Effector memory CD4-positive, alpha-beta T cell (primary cell): ENCODE results near the gene HSD11B2.

Source experiments
- DNase-seq, 3 donors: peaks; one replicate each; pipeline ENCODE4 v3.0.0-alpha.2; 2020
- H3K27ac ChIP-seq: 2 replicates; pipeline ENCODE4 v1.7.0; 2013; ENCODE audit warnings: mild to moderate bottlenecking, low read length, moderate library complexity; ENCODE audit not compliant: insufficient read depth, poor library complexity, severe bottlenecking
- H3K27me3 ChIP-seq: replicated peaks from 2 replicates; pipeline ENCODE4 v1.7.0; 2013; ENCODE audit warnings: mild to moderate bottlenecking, low read length; ENCODE audit not compliant: insufficient read depth, control insufficient read depth, poor library complexity, severe bottlenecking
- H3K36me3 ChIP-seq: 2 replicates; pipeline ENCODE4 v1.7.0; 2013; ENCODE audit warnings: mild to moderate bottlenecking, low read length, moderate library complexity; ENCODE audit not compliant: control insufficient read depth, insufficient read depth
- H3K4me1 ChIP-seq: 2 replicates; pipeline ENCODE4 v1.7.0; 2013; ENCODE audit warnings: low read length, mild to moderate bottlenecking; ENCODE audit not compliant: control insufficient read depth, insufficient read depth, poor library complexity, severe bottlenecking
- H3K4me3 ChIP-seq: 2 replicates; pipeline ENCODE4 v1.7.0; 2013; ENCODE audit warnings: low read length, low read depth, mild to moderate bottlenecking; ENCODE audit not compliant: insufficient read depth, poor library complexity, severe bottlenecking
- H3K9me3 ChIP-seq: 2 replicates; pipeline ENCODE4 v1.7.0; 2013; ENCODE audit warnings: mild to moderate bottlenecking, low read length, moderate library complexity; ENCODE audit not compliant: control insufficient read depth

HSD11B2 gene

DNA sequence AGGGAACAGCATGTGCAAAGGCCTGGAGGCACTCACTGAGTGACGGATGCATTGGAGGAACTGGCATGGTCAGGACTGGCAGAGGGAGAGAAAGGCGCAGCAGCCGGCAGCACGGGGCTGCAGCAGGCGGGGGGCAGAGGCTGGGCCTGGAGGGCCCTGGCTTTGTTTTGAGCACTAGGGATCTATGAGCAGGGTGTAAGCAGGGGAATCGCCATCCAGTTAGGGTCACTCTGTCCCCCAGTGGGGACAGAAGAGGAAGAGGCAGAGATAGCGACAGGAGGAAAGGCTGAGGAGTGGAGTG is 14.2 kb downstream of the HSD11B2 start:
- H3K27ac ChIP-seq = no peak overlapping the region
- no peak overlapping the region for H3K4me3 ChIP-seq
- H3K27me3 ChIP-seq = no peaks in the 10 kb centered on the region
- H3K4me1 ChIP-seq = no peaks in the 10 kb centered on the region
- no peak for DNase-seq
- H3K9me3 ChIP-seq = no peaks in the 10 kb centered on the region
- H3K36me3 ChIP-seq = peaks cover 40% of the 10 kb centered on the region

DNA sequence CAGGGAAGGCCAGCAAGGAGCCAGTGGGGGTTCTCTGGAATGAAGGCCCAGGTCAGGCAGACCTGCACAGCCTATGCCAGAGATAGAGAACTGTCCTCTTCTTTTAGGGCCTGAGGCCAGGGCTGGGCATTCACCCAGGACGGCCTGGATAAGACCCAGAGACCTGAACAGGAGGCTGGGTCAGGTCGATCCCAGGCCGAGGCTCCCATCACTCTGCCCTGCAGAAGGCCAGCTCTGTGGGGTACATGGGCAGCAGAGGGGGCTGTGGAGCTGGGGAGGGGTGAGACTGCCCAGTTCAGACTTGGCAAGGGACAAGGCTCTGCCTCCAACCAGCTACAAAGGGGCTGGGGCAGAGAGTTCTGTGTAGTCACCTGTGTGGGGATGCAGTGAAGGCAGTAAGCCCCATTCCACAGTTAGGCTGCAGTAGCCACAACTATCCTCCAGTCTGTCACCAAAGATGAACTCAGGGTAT is 14.6 kb downstream of the HSD11B2 start:
- Histone ChIP-seq H3K27me3 (no peaks in the 10 kb centered on the region), H3K9me3 (no peaks in the 10 kb centered on the region), H3K4me3 (no peak overlapping the region), H3K36me3 (peaks cover 37% of the 10 kb centered on the region), H3K27ac (no peak overlapping the region), H3K4me1 (no peaks in the 10 kb centered on the region)
- no peak for DNase-seq

- DNase-seq = no peak
- H3K27me3 ChIP-seq = no peaks in the 10 kb centered on the region
- H3K4me1 ChIP-seq = no peaks in the 10 kb centered on the region
- H3K36me3 ChIP-seq = peaks cover 40% of the 10 kb centered on the region
- no peak overlapping the region for H3K27ac ChIP-seq
- no peaks in the 10 kb centered on the region for H3K9me3 ChIP-seq
- no peak overlapping the region for H3K4me3 ChIP-seq
Measured at GRCh38 chr16:67445913-67446907, 15.3 kb downstream of the HSD11B2 start.

DNA sequence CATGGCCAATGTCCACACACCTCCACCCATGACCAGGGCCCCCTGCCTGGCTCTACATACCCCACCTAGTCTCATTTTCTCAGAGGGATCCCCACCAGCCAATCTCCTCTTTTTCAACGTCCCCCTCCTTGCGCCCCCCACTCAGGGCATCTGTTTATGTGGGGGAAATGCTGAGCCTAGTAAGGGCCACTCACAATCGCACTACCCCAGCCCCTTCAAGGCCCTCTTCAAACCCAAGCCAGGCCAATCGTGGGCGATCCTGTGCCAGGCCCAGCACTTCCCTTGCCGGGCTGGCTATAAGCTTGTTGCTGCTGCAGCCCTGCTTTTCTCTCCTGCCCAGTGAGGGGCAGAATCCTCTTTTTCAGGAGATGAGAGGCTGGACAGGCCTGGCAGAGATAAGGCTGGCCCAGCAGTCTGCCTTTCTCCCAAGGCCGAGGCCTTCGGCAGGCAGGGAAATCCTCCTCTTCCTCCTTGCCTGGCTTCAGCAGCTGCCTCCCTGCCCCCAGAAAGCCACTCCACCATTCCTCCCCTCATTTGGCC is 16.1 kb downstream of the HSD11B2 start:
- no peak overlapping the region for H3K27ac ChIP-seq

DNA sequence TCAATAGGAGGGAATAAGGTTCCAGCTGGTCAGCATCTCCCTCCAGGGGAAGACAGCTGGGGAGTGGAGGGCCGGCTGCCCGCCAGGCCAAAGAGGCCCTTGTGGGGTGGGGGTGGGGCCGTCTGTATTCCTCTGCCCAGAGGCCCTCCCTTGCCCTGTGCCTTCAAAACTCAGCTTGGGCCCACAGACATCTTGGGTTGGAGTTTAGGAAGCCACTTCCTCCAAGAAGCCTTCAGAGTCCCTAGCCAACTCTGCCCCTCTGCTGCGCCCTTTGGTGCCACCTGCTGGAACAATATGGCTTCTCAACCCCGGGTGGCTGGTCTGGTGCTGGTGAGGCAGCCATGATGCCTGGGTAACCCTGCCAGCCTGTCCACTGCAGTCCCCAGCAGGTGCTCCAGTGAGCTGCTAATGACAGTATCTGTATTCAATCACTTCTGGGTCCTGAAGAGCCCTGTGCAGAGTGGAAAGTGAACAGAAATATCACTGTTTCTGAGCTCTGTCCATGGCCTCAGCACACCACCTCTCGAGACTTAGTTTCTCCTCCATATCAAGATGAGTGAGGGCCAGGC is 16.7 kb downstream of the HSD11B2 start:
- H3K27me3 ChIP-seq = no peaks in the 10 kb centered on the region
- no peaks in the 10 kb centered on the region for H3K9me3 ChIP-seq
- peak in 2 of 3 donors; percentile 11 to 26 for DNase-seq
- no peak overlapping the region for H3K27ac ChIP-seq
- H3K36me3 ChIP-seq = peaks cover 49% of the 10 kb centered on the region
- no peaks in the 10 kb centered on the region for H3K4me1 ChIP-seq
- no peak overlapping the region for H3K4me3 ChIP-seq

More for the DNA sequence above, 16.1 kb downstream of the HSD11B2 start:
- DNase-seq = no peak
- no peak overlapping the region for H3K4me3 ChIP-seq
- no peaks in the 10 kb centered on the region for H3K9me3 ChIP-seq
- peaks cover 45% of the 10 kb centered on the region for H3K36me3 ChIP-seq
- H3K4me1 ChIP-seq = no peaks in the 10 kb centered on the region
- H3K27me3 ChIP-seq = no peaks in the 10 kb centered on the region

GRCh38 chr16:67448580-67448979 is 17.7 kb downstream of the HSD11B2 start:
- no peaks in the 10 kb centered on the region for H3K27me3 ChIP-seq
- no peak overlapping the region for H3K4me3 ChIP-seq
- H3K27ac ChIP-seq = no peak overlapping the region
- no peak for DNase-seq
- peaks cover 48% of the 10 kb centered on the region for H3K36me3 ChIP-seq
- no peaks in the 10 kb centered on the region for H3K4me1 ChIP-seq
- no peaks in the 10 kb centered on the region for H3K9me3 ChIP-seq

- Histone ChIP-seq H3K9me3 (no peaks in the 10 kb centered on the region), H3K27ac (no peak overlapping the region), H3K4me1 (no peaks in the 10 kb centered on the region), H3K27me3 (no peaks in the 10 kb centered on the region), H3K4me3 (no peak overlapping the region), H3K36me3 (peaks cover 45% of the 10 kb centered on the region)
- DNase-seq = no peak
Measured at GRCh38 chr16:67449336-67449735, 18.4 kb downstream of the HSD11B2 start.

- no peak overlapping the region for H3K27ac ChIP-seq
- no peaks in the 10 kb centered on the region for H3K27me3 ChIP-seq
- no peak overlapping the region for H3K4me3 ChIP-seq
- DNase-seq = no peak
- no peaks in the 10 kb centered on the region for H3K4me1 ChIP-seq
- H3K36me3 ChIP-seq = peaks cover 42% of the 10 kb centered on the region
- H3K9me3 ChIP-seq = no peaks in the 10 kb centered on the region
Measured at GRCh38 chr16:67449739-67450138, 18.8 kb downstream of the HSD11B2 start.

GRCh38 chr16:67451061-67451703 is 20.3 kb downstream of the HSD11B2 start:
- Histone ChIP-seq H3K36me3 (peaks cover 39% of the 10 kb centered on the region), H3K27me3 (no peaks in the 10 kb centered on the region), H3K4me1 (no peaks in the 10 kb centered on the region), H3K4me3 (no peak overlapping the region), H3K9me3 (no peaks in the 10 kb centered on the region), H3K27ac (no peak overlapping the region)
- no peak for DNase-seq
